NCI-H2081 (cell line): ENCODE measurements around the gene ZC3H12D.
"Not testable (repeated sequence)": the region's sequence is repeated elsewhere in the genome, so short reads cannot be mapped to it uniquely, and the experiment has no call there.

ENCODE experiments used
- DNase-seq, 2 experiments: peaks; one replicate each; lab custom pipeline; 2025; lab: John Stamatoyannopoulos, UW

ZC3H12D gene

DNA sequence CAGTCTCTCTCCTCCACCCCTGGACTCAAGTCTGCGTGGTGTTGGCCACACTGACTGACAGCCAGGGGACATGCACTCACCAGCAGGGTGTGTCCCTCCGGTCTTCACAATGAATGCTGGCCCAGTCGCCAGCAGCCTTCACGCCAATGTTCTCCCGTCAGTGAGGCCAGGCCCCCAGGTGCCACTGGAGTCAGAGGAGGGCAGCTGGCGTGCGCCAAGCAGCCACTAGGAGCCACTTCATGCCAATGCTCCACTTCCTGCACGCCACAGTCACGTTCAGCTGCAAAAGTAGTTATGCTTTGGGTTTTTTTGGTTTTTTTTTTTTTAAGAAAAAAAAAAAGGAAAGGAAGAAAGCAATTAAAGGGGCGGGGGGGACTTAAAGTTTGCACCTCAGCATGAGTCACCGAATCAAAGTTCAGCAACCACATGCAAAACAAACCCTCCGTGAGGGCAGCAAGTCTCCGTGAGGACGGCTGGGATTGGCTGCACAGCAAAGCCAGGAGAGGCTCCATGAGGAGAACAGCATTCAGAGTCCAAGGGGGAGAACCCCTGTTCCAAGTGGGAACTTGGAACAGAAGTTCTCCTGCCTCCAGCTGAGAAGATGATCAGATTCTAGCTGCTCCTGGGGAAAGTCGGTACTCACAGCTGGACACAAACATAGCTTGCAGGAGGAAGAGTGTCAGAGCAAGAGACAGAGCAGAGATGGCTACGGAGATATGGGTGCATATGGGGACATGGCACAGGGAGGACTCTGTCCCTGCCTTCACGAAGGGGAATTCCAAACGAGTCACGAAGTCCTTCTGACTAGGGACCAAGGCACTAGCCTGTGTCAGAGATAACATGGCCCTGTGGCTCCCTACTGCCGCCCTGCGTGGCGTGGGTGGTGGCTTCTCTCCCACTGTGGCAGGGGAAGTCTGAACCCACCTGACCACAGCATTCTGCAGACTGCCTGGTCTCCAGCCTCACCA, at the start of gene ZC3H12D:
Gene ZC3H12D, minus strand, starts transcription at position 282 of the 968 bp plus-strand sequence. CDS start 10,471 bp downstream, outside the sequence.
- DNase-seq = no peak

DNA sequence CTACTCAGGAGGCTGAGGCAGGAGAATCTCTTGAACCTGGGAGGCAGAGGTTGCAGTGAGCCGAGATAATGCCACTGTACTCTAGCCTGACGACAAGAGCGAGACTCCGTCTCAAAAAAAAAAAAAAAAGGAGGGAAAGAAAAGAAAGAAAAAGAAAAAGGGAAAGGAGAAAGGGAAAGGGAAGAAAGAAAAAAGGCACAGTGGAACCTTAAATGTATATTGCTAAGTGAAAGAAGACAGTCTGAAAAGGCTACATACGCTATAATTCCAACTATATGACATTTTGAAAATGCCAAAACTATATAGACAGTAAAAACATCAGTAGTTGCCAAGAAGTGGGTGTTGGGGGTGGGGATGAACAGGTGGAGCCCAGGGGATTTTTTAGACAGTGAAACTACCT, 44.8 kb upstream of the ZC3H12D start:
- DNase-seq = no peak

GRCh38 chr6:149515494-149515893, 30.7 kb upstream of the ZC3H12D start:
- no peak for DNase-seq

GRCh38 chr6:149513915-149514314, 29.1 kb upstream of the ZC3H12D start:
- DNase-seq = no peak

- no peak for DNase-seq
Measured at GRCh38 chr6:149510793-149511512, 26.1 kb upstream of the ZC3H12D start.

- no peak for DNase-seq
Measured at GRCh38 chr6:149508485-149508884, 23.7 kb upstream of the ZC3H12D start.

DNA sequence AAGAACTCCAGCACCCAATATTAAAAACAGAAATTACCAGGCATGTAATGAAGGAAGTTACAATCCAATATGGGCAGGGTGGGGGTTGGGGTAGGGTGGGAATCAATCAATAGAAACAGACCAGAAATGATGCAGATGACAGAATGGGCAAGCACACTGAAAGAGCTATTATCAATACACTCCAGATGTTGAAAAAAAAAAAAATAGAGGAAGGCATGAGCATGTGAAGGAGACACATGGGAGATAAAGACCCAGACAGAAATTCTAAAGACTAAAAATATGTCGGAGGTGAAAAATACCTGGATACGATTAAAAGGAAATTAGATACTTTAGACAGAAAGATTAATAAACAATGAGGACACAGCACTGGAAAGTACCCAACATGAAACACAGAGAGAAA, 19.1 kb upstream of the ZC3H12D start:
- DNase-seq = no peak

GRCh38 chr6:149503276-149503675, 18.5 kb upstream of the ZC3H12D start:
- DNase-seq = no peak

- no peak for DNase-seq
Measured at GRCh38 chr6:149501768-149502167, 17.0 kb upstream of the ZC3H12D start.

DNA sequence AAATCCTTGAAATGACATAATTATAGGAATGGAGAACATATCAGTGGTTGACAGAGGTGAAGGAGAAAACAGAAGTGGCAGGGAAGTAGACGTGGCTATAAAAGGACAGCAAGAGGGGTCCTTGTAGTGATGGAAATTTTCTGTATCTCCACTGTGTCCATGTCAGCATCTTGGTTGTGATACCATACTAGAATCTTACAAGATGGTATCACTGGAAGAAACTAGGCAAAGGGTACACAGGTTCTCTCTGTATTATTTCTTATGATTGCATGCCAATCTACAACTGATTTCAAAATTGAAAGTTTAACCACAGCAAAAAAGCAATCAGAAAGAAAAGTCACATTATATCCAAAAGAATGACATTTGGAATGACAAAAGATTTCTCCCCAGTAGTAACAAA, 16.4 kb upstream of the ZC3H12D start:
- DNase-seq = no peak

- no peak for DNase-seq
Measured at GRCh38 chr6:149500096-149500495, 15.3 kb upstream of the ZC3H12D start.

- no peak for DNase-seq
Measured at GRCh38 chr6:149499066-149499465, 14.3 kb upstream of the ZC3H12D start.

GRCh38 chr6:149497365-149497764, 12.6 kb upstream of the ZC3H12D start:
- no peak for DNase-seq

GRCh38 chr6:149496597-149496996, 11.8 kb upstream of the ZC3H12D start:
- not testable (repeated sequence) for DNase-seq

- not testable (repeated sequence) for DNase-seq
Measured at GRCh38 chr6:149495349-149496016, 10.7 kb upstream of the ZC3H12D start.

DNA sequence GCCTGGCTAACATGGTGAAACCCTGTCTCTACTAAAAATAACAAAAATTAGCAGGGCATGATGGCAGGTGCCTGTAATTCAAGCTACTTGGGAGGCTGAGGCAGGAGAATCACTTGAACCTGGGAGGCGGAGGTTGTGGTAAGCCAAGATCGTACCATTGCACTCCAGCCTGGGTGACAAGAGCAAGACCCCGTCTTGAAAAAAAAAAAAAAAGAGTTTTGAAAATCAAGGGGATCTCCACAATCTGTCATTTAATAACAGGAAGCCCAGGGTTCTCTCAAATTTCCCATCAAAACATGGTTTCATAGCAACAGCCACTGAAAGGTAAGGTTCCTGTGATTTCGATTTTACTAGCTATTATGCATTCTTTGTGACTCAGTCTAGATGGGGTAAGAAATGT, 10.0 kb upstream of the ZC3H12D start:
- DNase-seq = not testable (repeated sequence)

GRCh38 chr6:149493761-149494320, 9.0 kb upstream of the ZC3H12D start:
- DNase-seq = no peak

- no peak for DNase-seq
Measured at GRCh38 chr6:149492798-149493343, 8.1 kb upstream of the ZC3H12D start.

DNA sequence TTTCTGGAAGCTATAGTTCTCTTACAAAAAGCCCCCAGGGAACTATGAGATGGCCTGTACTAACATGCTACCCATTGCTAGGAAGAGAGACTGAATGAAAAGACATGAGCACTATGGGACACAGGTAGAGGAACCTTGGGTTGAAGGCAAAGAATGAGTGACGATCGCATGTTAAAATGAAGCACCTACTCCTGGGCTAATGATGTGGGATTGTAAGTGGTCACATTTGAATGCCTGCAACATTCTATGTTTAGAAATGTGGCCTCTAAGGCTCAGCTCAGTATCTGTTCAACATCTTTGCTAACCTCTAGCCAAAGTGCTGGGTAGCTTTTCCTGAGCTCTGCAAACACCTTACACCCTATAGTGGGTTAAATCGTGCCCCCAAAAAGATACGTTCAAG, 5.2 kb upstream of the ZC3H12D start:
- no peak for DNase-seq

DNA sequence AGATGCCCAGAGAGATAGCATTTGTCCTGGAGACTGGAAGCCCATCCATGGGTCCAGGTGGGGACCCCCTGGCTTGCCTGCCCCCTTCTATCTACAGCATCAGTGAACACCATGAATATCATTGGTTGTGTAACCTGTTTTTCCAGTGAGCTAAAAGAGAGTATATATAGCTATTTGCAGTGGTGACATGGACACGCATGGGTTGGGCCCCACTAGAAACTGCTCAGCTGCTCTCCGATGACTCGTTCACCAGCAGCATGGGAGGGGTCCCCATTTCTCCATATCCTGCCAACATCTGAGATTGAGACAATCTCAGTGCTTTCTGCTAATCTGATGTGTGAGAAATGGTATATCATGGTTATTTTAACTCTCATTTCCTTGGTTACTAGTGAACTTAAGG, 4.0 kb upstream of the ZC3H12D start:
- DNase-seq = no peak

DNA sequence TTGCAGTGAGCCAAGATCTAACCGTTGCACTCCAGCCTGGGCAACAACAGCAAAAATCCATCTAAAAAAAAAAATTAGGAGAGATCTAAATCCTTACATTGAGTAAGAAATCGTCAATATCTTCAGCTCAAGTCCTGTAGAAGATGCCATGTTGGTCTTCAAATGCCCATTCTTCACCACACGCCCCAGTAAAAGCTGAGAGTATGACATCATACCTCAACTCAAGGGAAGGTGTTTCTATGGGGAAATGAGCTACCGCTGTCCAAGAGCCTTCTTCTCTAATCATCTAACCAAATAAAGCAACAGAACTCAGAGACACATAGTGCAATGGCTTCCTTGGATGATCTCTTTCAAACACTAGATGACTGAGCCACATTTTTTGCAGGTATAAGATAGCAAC, 2.5 kb upstream of the ZC3H12D start:
- no peak for DNase-seq
